Astrocyte (in vitro differentiated cells and primary cell): ENCODE results near the gene MYEOV. TPM values are rescaled to one million over a fixed set of nuclear protein-coding genes. Genes with fewer than 3 reads are reported as not detected.

Experiments
- DNase-seq: peaks from one replicate; pipeline ENCODE4 v3.0.0-alpha.2; 2010; ENCODE audit warnings: low read depth
- FAIRE-seq: peaks from 2 replicates; lab custom pipeline; 2011; peaks lifted over from hg19 to GRCh38; lab: Jason Lieb, UNC
- H2AFZ ChIP-seq: 2 replicates; pipeline ENCODE4 v1.6.0; 2012; ENCODE audit warnings: low read depth, low read length, inconsistent platforms
- H3K27ac ChIP-seq: 2 replicates; pipeline ENCODE4 v1.5.1; 2011; ENCODE audit warnings: low read depth, low read length, inconsistent platforms
- H3K27me3 ChIP-seq: 2 replicates; pipeline ENCODE4 v1.6.0; 2011; ENCODE audit warnings: low read length, inconsistent platforms; ENCODE audit not compliant: insufficient read depth
- H3K36me3 ChIP-seq: 2 replicates; pipeline ENCODE4 v1.5.1; 2011; ENCODE audit warnings: low read length, inconsistent platforms; ENCODE audit not compliant: insufficient read depth
- H3K4me1 ChIP-seq: 2 replicates; pipeline ENCODE4 v1.5.1; 2011; ENCODE audit warnings: low read length, inconsistent platforms; ENCODE audit not compliant: insufficient read depth
- H3K4me2 ChIP-seq: 2 replicates; pipeline ENCODE4 v1.6.0; 2012; ENCODE audit warnings: low read length, inconsistent platforms
- H3K4me3 ChIP-seq: 2 replicates; pipeline ENCODE4 v1.5.1; 2011; ENCODE audit warnings: low read depth, mild to moderate bottlenecking, low read length, inconsistent platforms; ENCODE audit not compliant: insufficient read depth
- H3K79me2 ChIP-seq: 2 replicates; pipeline ENCODE4 v1.6.0; 2012; ENCODE audit warnings: mild to moderate bottlenecking, low read length, inconsistent platforms; ENCODE audit not compliant: insufficient read depth
- H3K9ac ChIP-seq: 2 replicates; pipeline ENCODE4 v1.6.0; 2012; ENCODE audit warnings: mild to moderate bottlenecking, low read length, inconsistent platforms
- H3K9me3 ChIP-seq: 2 replicates; pipeline ENCODE4 v1.5.1; 2012; ENCODE audit warnings: low read depth, mild to moderate bottlenecking, low read length, inconsistent platforms; ENCODE audit not compliant: insufficient read depth
- H4K20me1 ChIP-seq: 2 replicates; pipeline ENCODE4 v1.6.0; 2012; ENCODE audit warnings: low read length, inconsistent platforms; ENCODE audit not compliant: insufficient read depth
- H3K27ac Mint-ChIP-seq: one replicate; pipeline ENCODE4 v1.8.0; 2021; ENCODE audit warnings: mild to moderate bottlenecking, mixed read lengths; ENCODE audit not compliant: unreplicated experiment
- H3K27me3 Mint-ChIP-seq: one replicate; pipeline ENCODE4 v1.8.0; 2021; ENCODE audit warnings: low read depth, mixed read lengths; ENCODE audit not compliant: unreplicated experiment
- H3K36me3 Mint-ChIP-seq: one replicate; pipeline ENCODE4 v1.8.0; 2021; ENCODE audit warnings: low read depth, mixed read lengths; ENCODE audit not compliant: unreplicated experiment
- H3K4me1 Mint-ChIP-seq: one replicate; pipeline ENCODE4 v1.8.0; 2021; ENCODE audit warnings: low read depth, mixed read lengths; ENCODE audit not compliant: unreplicated experiment
- H3K4me3 Mint-ChIP-seq: one replicate; pipeline ENCODE4 v1.8.0; 2021; ENCODE audit warnings: mild to moderate bottlenecking, moderate library complexity, mixed read lengths; ENCODE audit not compliant: unreplicated experiment
- H3K9me3 Mint-ChIP-seq: one replicate; pipeline ENCODE4 v1.8.0; 2021; ENCODE audit warnings: mild to moderate bottlenecking, mixed read lengths; ENCODE audit not compliant: unreplicated experiment
- EZH2 ChIP-seq: IDR thresholded peaks from 2 replicates; pipeline ENCODE4 v1.6.1; 2012; ENCODE audit warnings: mild to moderate bottlenecking, low read length, inconsistent platforms; ENCODE audit not compliant: insufficient read depth
- total RNA-seq: library from RNA; stranded (reverse); gene quantifications from 2 replicates; pipeline ENCODE4 v1.2.1, GENCODE V29; 2021
- TF ChIP-seq, protein P1 (sequence below): IDR thresholded peaks from 2 replicates; pipeline ENCODE4 v1.5.1; 2011; ENCODE audit warnings: low read depth, mild to moderate bottlenecking, inconsistent platforms, low read length, moderate library complexity; ENCODE audit not compliant: insufficient read depth

Gene MYEOV
- total RNA-seq, 1 donor from 2014 or later = not detected

DNA sequence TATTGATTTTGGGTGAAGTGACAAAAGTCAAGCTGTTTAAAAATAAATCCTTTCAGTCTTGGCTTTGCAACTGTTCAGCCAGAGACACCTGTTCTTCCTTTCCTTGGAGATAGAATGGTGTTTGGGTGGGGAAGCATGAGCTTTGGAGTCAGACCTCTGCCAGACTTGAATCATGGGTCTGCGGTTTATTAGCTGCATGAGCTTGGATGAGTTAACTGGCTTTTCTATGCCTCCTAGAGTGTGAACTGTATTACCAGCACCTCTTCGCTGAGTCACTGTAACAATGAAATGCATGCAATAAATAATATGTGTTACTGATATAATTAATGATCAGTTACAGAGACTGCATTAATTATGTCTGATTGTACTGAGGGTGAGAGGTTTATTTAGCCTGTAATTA lies 13.5 kb upstream of the MYEOV start:
- FAIRE-seq = peak; percentile 49
- H3K27ac ChIP-seq = peak overlapping the region; percentile 73
- H4K20me1 ChIP-seq = no peaks in the 10 kb centered on the region
- H3K9me3 ChIP-seq = no peaks in the 10 kb centered on the region
- H3K27me3 ChIP-seq = peaks cover 7% of the 10 kb centered on the region
- TF ChIP-seq EZH2 = no peak
- TF ChIP-seq, protein P1, sequence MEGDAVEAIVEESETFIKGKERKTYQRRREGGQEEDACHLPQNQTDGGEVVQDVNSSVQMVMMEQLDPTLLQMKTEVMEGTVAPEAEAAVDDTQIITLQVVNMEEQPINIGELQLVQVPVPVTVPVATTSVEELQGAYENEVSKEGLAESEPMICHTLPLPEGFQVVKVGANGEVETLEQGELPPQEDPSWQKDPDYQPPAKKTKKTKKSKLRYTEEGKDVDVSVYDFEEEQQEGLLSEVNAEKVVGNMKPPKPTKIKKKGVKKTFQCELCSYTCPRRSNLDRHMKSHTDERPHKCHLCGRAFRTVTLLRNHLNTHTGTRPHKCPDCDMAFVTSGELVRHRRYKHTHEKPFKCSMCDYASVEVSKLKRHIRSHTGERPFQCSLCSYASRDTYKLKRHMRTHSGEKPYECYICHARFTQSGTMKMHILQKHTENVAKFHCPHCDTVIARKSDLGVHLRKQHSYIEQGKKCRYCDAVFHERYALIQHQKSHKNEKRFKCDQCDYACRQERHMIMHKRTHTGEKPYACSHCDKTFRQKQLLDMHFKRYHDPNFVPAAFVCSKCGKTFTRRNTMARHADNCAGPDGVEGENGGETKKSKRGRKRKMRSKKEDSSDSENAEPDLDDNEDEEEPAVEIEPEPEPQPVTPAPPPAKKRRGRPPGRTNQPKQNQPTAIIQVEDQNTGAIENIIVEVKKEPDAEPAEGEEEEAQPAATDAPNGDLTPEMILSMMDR = no peak
- no peaks in the 10 kb centered on the region for H3K79me2 ChIP-seq
- no peak overlapping the region for H3K4me3 Mint-ChIP-seq
- H3K9ac ChIP-seq = peak overlapping the region; percentile 49
- no peaks in the 10 kb centered on the region for H3K36me3 Mint-ChIP-seq
- no peaks in the 10 kb centered on the region for H3K36me3 ChIP-seq
- H3K4me1 Mint-ChIP-seq = peaks cover 4% of the 10 kb centered on the region
- peaks cover 23% of the 10 kb centered on the region for H3K27me3 Mint-ChIP-seq
- peaks cover 16% of the 10 kb centered on the region for H3K4me1 ChIP-seq
- H3K27ac Mint-ChIP-seq = peak overlapping the region; percentile 16
- DNase-seq = peak; percentile 94
- H3K9me3 Mint-ChIP-seq = peaks cover 12% of the 10 kb centered on the region
- H3K4me3 ChIP-seq = no peak overlapping the region
- no peak overlapping the region for H2AFZ ChIP-seq
- peak overlapping the region; percentile 54 for H3K4me2 ChIP-seq

DNA sequence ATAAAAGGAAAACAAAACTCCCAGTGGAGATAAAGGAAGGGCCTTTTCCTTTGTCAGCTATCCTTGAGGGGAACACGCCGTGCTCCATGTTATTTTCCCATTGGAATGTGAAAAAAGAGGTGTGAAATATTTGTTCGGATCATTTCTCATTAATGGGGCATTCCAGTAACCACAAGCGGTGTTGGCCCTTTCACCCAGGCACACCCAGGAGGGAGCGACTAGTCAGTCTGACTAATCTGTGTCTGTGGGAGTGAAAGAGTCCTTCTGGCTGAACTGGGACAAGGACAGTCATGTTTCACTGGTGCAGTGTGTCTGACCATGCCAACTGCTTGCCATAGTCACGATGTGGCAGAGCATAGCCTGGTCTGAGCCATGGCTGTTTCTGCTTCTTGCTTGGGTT lies 13.0 kb upstream of the MYEOV start:
- peaks cover 16% of the 10 kb centered on the region for H3K4me1 ChIP-seq
- FAIRE-seq (peak; percentile 97), DNase-seq (peak; percentile 91)
- H3K79me2 ChIP-seq = no peaks in the 10 kb centered on the region
- TF ChIP-seq, protein P1 = no peak
- no peak for TF ChIP-seq EZH2
- no peaks in the 10 kb centered on the region for H3K36me3 ChIP-seq
- H3K4me3 Mint-ChIP-seq = peak overlapping the region; percentile 40
- no peaks in the 10 kb centered on the region for H4K20me1 ChIP-seq
- peaks cover 9% of the 10 kb centered on the region for H3K9me3 Mint-ChIP-seq
- no peaks in the 10 kb centered on the region for H3K9me3 ChIP-seq
- H3K27me3 ChIP-seq = peaks cover 7% of the 10 kb centered on the region
- H3K9ac ChIP-seq = peak overlapping the region; percentile 49
- peaks cover 23% of the 10 kb centered on the region for H3K27me3 Mint-ChIP-seq
- H3K36me3 Mint-ChIP-seq = no peaks in the 10 kb centered on the region
- no peak overlapping the region for H2AFZ ChIP-seq
- peak overlapping the region; percentile 16 for H3K27ac Mint-ChIP-seq
- H3K4me2 ChIP-seq = peak overlapping the region; percentile 54
- no peak overlapping the region for H3K4me3 ChIP-seq
- H3K27ac ChIP-seq = peak overlapping the region; percentile 73
- H3K4me1 Mint-ChIP-seq = peaks cover 4% of the 10 kb centered on the region

DNA sequence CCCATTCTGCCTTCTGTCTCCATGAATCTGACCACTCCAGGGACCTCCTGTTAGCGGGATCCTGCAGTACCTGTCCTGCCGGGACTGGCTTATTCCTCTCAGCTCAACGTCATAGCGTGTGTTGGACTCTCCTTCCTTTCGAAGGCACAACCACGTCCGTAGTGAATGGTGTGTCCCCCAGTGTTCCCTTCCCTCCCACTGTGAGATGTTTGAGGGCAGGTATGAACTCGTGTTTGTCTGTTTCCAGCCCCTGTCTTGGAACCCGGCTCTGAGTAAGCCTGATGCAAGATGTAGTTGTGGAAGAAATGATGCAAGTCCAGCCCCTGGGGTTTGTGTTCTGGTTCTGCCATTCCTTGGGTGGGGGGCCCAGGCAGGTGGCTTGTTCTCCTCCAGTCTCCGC lies 10.5 kb upstream of the MYEOV start:
- Histone ChIP-seq H3K4me1 (peaks cover 16% of the 10 kb centered on the region), H3K27me3 (no peaks in the 10 kb centered on the region), H3K9ac (no peak overlapping the region), H3K79me2 (no peaks in the 10 kb centered on the region), H4K20me1 (no peaks in the 10 kb centered on the region), H3K9me3 (no peaks in the 10 kb centered on the region), H3K4me2 (no peak overlapping the region), H3K4me3 (no peak overlapping the region), H2AFZ (no peak overlapping the region), H3K27ac (no peak overlapping the region), H3K36me3 (no peaks in the 10 kb centered on the region)
- H3K36me3 Mint-ChIP-seq = no peaks in the 10 kb centered on the region
- peaks cover 36% of the 10 kb centered on the region for H3K27me3 Mint-ChIP-seq
- peaks cover 9% of the 10 kb centered on the region for H3K9me3 Mint-ChIP-seq
- H3K4me1 Mint-ChIP-seq = no peaks in the 10 kb centered on the region
- DNase-seq (no peak), FAIRE-seq (no peak)
- H3K4me3 Mint-ChIP-seq = no peak overlapping the region
- TF ChIP-seq, protein P1 = no peak
- no peak for TF ChIP-seq EZH2
- H3K27ac Mint-ChIP-seq = peak overlapping the region; percentile 6
